Stimulated activated CD8-positive, alpha-beta memory T cell treated with anti-CD3 and anti-CD28 coated beads, Interleukin-7, amount 100 ng/mL, for 24 hours (primary cell): ENCODE measurements around the gene TPPP.
A peak's percentile ranks its signal among the peaks of the same experiment; 100 is the strongest.

ENCODE experiments used
- DNase-seq: peaks from one replicate; pipeline ENCODE4 v3.0.0-alpha.2; 2020; ENCODE audit warnings: low read depth

Gene TPPP

DNA sequence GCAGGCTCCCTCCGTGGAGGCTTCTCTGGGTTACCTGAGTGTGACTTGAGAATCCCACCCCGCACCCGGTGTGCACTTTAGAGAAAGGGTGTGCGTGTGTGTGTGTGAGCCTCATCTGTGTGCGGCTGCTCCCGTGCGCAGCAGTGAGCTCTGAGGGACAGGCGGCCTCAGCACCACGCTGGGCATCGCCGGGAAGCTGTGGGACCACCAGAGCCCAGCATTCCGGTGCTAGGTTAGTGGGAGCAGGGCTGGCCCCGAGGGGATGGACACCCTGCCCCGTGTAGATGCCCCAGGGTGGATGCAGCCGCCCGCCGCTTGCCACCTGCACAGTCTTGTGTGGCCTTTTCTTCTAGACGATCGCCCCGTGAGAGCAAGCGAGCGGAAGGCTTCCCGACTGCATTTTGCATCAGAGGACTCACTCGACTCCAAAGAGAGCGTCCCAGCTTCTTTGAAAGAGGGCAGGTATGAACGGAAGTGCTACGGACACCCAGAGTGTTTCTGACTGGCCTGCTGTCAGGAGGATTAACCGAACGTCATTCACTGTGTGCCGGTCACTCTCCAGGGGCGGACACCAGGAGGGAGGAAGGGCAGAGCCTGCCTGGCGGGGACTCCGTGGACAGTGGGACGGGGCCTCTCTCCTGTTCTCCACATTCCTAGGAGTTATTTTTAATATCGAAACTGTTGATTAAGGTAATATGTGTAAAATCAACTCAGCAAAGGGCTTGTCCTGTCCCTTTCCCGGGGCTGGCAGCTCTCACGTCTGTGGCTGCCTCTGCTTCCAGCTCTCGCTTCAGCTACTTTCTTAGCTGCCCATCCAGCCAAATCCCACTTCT is 68.8 kb downstream of the TPPP start:
- DNase-seq, result no peak

DNA sequence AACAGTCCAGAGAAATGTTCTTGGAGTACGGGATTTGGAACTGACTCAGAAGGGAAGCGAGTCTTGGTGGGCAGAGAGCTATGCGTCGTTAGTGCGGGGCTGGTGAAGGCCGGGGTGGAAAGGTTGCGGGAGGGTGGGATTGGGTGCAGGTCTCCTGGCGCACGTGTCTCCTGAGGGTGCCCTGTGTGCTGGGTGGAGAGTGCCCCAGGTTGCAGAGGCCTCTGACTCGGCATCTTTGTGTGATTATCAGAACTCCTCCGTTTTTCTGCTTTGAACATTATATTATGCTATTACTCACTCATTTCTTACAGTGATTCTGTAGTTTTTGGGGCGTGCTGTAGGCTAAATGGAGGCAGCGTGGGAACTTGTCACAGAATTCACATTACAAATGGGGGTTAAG is 69.6 kb downstream of the TPPP start:
- DNase-seq, result no peak

DNA sequence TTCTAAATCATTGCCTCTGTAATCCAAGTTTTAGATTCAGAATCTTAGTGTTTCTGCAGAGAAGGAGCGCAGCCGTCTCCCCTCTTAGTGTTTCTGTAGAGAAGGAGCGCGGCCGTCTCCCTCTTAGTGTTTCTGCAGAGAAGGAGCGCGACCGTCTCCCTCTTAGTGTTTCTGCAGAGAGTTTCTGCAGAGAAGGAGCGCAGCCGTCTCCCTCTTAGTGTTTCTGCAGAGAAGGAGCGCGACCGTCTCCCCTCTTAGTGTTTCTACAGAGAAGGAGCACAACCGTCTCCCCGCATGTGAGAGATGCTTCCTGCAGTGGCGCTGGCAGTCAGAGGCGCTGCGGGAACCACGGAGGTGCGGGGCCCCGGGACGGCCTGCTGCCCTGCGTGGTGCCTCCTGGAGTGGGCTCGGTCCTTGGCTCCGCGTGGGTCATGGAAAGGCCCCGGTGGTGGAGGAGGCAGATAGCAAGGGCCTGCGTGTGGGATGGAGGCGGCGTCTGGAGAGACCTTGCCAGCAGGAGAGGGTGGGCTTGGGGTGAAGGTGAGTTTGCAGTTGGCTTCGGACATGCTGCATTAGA is 70.1 kb downstream of the TPPP start:
- no peak for DNase-seq

DNA sequence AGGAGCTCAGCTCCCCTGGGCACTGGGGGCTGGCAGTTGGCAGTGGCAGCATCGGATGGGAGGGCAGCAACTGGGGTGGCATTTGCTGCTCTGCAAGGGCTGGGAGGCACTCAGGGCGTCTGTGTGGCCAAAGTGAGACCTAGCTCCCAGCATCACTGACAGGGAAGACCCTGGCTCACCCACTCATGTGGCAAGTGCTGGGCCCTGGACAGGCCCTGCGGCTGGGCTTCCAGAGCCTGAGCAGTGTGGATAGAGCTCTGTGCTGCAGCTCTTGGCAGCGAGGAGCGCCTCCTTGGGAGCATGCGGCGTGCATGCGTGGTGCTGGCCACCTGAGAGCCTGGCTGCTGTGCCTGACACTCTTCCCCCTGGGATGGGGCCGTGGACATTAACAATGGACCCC is 70.8 kb downstream of the TPPP start:
- DNase-seq, result no peak

DNA sequence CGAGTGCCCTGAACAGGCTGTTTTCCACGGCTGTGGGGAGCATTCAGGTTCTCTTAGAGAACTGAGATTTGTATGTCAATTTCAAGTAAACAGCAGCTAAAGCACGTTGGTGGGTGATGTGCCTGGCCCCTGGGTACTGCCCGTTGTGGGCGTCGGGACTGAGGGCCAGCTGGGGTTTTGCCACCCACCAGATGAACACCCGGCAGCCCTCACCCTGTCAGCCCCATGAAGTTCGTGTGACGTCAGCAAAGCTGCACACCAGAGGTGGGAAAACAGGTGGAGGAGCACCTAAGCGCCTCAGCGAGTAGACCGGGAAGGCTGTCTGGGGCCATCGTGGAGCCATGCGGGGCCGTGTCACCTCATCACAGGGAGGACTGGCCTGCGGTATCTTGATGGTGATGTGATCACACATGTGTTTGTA is 71.8 kb downstream of the TPPP start:
- DNase-seq, result no peak

DNA sequence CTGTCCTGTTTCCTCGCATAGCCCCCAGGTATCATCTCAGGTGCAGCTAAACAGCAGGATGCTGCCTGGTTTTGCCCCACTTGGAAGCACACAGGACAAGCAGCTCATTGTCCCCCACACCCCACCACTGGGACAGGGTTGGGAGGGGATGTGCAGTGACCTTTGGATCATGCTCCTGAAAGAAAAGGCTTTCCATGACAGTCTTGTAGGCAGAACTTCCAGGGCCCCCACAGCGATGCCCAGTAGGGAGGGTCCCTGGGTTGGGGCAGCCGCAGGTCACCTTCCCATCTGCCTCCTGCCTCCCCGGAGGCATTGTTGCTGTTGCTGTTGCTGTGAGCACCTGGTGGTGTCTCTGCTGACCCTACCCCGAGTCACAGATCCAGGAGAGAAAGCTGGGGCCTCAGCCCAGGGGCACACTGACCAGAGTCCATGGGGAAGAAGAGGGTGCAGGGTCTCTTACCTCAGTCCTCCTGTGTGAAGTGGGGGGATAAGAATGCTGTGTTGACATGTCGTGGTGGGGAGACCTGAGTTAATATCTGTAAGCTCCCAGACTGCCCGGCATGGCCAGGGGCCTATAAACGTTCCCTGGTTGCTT is 72.5 kb downstream of the TPPP start:
- DNase-seq, result no peak

DNA sequence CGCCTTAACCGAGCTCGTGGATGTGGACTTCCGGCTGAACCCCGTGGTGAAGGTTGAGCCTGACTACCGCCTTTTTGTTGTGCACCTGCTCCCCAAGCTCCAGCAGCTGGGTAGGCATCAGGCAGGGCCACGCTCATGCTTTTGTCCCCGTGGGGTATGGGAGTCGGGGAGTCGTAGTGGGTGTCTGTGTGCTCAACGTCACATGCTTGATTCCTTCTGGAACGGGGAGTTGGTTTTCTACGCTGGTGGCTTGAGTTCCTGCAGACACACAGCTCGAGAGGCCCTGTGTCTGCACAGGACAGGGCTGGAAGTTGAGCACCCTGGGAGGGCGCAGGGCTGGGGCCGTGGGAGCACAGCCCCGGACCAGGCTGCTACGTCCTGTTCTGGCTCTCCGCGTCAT is 73.0 kb downstream of the TPPP start:
- DNase-seq, result no peak

DNA sequence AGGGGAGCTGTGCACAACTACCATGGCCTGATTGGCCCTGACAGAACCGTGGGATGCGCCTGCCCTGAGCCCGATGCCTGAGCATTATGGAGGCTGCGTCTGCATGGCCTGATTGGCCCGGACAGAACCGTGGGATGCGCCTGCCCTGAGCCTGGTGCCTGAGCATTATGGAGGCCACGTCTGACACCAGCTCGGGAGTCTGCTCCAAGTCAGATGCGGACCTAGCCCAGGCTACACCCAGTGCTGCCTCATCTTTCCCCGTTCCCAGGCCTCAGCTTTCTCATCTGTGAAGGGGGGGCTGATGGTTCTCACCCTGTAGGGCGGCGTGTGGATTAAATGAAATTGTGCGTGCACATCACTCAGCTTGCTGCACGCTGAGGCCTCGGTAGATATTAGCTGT is 73.7 kb downstream of the TPPP start:
- DNase-seq, result no peak

DNA sequence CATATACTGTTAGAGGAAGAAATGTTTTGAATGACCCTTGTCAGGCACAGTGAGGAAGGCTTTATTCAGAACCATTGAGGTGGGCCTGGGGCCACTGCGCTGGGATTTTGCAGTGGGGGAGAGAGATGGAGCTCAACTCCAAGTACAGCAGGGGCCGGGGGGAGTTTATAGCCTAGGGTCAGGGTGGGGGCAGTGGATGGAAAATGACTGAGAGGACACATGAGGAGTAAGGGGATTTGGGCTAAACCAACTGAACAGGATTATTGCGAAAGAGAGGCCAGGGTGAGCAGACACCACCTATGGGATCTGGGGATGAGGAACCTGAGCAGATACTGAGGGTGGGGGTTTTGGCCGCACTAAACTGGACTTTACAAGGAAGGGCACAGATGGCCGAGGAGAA is 74.7 kb downstream of the TPPP start:
- DNase-seq, result no peak

DNA sequence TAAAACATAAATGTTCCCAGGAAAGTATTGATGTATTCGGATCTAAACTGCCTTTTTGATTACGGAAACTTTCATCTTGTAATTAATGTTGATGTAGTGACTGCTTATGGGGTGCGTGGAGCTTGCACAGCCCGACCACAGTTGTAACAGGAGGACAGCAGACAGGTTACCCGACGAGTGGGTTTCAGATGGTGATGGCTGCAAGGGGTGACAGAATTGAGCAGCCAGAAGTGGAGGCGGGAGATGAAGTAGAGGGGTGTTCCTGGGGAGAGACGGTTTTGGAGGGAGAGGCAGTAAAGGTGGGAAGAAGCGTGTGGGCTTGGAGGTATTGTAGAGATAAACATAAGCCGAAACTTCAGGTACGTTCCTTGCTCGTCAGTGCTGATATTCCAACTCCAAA is 75.3 kb downstream of the TPPP start:
- DNase-seq, result no peak

DNA sequence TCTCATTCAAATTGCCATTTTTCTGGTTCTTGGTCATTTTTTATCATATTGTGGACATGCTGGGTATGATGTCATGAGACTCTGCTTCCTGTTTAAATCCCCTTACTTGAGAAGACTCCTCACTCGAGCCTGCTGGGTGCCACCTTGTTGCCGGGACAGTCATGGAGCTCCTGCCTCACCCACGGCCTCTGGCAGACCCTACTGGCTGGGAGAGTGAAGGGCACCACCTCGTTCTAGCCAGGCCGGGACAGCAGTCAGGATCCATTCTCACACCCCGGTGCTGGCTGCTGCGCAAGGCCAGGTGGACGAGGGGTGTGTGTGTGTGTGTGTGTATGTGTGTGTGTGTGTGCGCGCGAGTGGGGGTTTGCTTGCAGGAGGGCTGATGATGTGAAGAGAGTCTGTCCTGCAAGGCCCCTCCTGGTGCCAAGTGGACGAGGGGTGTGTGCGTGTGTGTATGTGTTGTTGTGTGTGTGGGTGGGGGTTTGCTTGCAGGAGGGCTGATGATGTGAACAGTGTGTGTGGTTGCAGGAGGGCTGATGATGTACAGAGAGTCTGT is 76.6 kb downstream of the TPPP start:
- DNase-seq, result no peak

DNA sequence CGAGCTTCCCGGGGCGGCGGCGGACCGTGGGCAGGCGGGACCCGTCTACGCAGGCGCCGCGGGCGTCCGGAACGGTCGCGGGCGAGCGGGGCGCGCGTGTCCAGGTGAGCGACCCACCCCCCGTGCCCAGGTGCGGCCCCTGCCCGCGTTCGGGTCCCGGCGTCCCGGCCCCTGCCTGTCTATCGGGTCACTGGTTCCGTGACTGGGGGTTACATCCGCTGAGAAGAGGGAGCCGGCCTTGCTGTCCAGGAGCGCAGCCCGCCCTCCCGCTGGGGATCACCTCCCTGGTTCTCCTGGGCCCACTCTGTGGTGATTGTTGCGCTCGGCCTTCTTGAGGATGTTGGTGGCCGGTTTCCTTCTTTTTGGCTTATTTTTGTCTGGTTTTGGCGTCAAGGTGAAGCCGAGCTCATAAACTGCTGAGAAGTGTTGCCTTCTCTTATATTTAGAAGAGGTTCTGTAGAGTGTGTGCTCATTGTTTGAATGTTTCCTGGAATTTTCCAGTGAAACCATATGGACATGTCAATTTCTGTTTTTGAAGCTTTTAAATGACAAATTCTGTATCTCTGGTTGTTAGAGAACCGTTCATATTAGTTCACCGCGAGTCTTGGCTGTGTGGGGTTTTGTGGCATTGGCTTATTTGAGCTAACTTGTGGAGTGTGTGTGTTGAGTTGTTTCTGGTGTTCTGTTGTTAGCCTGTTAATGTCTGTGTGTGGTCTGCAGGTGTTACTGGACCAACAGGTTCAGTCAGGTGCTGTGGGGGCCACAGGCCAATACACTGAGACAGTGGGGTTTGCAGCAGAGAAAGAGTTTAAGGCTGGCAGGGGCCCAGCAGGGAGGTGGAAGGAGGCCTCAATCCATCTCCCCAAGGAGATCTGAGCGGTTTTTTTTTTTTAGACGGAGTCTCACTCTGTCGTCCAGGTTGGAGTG is 80.4 kb downstream of the TPPP start:
- no peak for DNase-seq

DNA sequence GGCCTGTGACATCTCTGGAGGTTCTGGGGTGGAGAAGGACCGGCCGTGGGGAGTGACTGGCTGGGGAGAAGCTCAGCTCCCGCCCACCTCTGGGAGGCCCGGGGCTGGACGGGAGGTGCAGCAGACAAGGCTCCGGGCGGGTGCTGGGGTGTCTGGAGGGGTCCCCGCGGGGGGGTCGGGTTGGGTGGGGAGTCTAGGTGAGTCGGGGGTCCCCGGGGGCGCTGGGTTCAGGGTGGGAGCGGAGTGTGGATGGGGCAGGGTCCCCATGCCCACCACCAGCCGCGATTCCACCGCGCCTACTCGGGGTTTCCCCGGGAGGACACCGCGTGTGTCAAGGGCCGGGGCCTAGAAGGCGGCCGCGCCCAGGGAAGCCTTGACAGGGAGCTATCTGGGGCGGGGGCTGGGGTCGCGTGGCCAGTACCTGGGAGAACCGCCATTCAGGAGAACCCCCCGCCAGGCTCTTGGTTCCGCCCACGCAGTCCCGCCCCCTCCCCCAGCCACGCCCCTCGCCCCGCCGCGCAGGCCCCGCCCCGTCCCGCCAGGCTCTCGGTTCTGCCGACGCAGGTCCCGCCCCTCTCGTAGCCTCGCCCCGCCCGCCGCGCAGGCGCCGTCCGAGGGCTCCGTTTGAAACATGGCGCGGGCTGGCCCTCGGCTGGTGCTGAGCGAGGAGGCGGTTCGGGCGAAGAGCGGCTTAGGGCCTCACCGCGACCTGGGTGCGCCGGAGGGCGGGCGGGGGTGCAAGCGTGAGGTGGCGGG is 81.2 kb downstream of the TPPP start, which contains the start of gene CEP72:
Gene CEP72, plus strand, starts transcription at position 610 of the 756 bp plus-strand sequence. Its CDS starts 22 bp downstream, at position 632.
- DNase-seq, result peak; percentile 91

DNA sequence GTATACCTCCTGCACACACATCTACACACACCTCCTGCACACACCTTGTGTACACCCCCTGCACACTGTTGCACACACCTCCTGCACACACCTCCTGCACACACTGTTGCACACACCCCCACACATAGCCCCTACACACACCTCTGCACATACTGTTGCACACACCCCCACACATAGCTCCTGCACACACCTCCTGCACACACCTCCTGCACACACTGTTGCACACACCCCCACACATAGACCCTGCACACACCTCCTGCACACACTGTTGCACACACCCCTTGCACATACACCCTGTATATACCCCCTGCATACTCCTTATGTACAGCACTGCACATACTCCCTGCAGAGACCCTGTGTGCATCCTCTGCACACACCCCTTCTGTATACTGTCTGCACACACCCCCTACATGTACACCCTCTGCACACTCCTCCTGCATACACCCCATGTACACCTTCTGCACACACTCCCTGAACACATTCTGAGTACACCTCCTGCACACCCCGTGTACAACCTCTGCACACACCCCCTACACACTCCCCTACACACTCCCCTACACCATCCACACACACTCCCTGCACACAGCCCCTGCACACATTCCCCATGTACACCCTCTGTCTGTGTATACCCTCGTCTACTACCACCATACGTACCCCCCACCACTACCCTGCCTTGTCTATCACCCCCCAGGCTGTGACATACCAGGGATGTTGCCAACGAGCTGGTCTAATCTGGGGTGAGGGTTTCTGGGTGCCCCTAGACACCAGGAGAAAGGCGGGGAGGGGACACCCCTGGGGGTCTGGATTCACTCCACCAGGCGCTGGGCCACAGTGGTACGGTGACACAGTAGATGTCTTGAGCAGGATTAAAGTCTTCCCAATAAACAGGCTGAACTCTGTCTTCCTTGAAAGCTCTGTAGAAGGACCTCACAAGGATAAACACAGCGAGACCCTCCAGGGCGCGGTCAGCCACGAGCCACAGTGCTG is 82.1 kb downstream of the TPPP start:
- DNase-seq, result no peak

DNA sequence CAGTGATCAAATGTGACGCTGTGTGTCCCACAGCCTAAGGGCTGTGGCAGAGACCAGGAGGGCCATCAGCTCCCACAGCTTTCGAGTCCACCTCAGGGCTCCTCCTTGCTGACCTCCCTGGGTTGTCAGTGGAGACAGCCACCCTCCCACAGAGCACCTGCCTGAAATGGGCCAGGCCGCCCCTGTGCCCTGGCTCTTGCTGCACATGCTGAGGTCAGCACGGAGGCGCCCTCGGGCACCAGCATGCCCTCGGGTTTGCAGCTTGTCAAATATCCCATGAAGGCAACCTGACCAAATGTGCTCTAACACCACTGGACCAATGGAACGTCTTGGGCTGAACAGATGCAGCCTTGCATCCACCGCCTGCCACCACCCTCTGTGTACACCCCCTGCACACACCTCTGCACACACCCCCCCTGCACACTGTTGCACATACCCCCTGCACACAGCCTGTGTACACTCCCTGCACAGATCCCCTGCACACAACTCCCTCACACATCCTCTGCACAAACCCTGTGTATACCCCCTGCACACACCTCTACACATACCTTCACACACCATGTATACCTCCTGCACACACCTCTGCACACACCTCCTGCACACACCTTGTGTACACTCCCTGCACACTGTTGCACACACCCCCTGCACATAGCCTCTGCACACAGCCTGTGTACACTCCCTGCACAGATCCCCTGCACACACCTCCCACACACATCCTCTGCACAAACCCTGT is 83.0 kb downstream of the TPPP start:
- no peak for DNase-seq
